ENCODE data around the gene ACD.

Gene ACD

DNA sequence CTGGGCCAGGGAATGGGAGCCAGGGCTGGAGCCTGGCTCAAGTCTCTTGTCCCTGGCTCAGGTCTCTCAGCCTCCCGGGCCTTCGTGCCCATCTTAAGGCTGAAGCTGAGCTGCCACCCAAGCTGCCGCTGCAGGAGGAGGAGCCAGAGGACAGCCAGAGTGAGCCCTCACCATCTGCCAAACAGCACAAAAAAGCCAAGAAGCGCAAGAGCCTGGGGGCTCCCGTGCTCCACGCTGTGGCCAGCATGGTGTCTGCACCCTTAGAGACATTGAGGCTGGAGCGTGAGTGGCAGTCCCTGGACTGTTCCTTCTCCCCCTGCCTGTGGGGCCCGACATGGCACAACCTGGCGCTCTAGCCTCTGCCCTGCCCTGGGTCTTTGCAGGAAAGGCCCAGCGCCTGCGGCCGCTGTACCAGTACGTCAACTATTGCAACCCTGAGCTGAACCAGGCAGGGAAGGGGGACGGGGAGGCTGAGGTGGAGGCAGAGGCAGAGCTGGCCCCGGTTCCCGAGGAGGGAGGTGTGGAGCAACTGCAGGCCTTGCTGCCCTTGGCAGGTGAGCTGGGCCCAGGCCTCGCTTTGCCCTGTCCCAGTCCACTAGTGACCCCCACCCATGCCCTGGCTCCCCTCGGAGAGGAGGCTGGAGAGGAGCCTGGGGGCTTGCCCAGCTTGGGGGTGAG, 7.9 kb upstream of the ACD start:
- WGBS, 2 experiments, result 51 to 58% methylated on average over 18 of the region's 18 CpGs
- Histone ChIP-seq H3K36me3 (ENCODE audit: control insufficient read depth, insufficient read depth, low read length) (no peaks in the 10 kb centered on the region), H3K4me3 (ENCODE audit: insufficient read depth, low read depth, low read length) (no peak overlapping the region)

DNA sequence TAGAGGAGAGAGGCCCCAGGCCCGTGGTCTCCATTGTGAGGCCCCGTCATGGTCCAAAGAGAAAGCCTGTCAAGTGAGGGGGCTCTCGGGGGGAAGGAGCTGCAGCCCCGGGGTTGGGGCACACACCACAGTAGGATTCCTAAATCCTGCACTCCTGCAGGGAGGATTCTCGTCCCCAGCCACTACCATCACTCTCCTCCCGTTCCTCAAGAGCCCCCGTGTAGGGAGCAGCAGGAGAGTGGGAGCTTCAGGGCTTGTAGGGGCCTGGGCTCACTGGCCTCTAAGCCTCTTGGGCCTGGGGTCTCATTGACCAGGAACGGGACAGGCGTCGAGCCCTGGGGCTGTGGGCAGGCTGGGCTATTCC, 7.4 kb upstream of the ACD start:
- WGBS, 2 experiments, result 75 to 83% methylated on average over 10 of the region's 10 CpGs
- H3K36me3 ChIP-seq (ENCODE audit: control insufficient read depth, insufficient read depth, low read length), result no peaks in the 10 kb centered on the region

More for the DNA sequence above, 7.9 kb upstream of the ACD start:
- Histone ChIP-seq H3K27ac (ENCODE audit: insufficient read depth, low read depth, low read length, poor library complexity, severe bottlenecking) (no peak overlapping the region), H3K4me1 (ENCODE audit: control insufficient read depth, insufficient read depth, low read length) (peaks cover 13% of the 10 kb centered on the region), H3K9me3 (ENCODE audit: control insufficient read depth, low read length) (no peaks in the 10 kb centered on the region), H3K27me3 (ENCODE audit: control insufficient read depth, insufficient read depth, low read length, poor library complexity, severe bottlenecking) (peaks cover 3% of the 10 kb centered on the region)

DNA sequence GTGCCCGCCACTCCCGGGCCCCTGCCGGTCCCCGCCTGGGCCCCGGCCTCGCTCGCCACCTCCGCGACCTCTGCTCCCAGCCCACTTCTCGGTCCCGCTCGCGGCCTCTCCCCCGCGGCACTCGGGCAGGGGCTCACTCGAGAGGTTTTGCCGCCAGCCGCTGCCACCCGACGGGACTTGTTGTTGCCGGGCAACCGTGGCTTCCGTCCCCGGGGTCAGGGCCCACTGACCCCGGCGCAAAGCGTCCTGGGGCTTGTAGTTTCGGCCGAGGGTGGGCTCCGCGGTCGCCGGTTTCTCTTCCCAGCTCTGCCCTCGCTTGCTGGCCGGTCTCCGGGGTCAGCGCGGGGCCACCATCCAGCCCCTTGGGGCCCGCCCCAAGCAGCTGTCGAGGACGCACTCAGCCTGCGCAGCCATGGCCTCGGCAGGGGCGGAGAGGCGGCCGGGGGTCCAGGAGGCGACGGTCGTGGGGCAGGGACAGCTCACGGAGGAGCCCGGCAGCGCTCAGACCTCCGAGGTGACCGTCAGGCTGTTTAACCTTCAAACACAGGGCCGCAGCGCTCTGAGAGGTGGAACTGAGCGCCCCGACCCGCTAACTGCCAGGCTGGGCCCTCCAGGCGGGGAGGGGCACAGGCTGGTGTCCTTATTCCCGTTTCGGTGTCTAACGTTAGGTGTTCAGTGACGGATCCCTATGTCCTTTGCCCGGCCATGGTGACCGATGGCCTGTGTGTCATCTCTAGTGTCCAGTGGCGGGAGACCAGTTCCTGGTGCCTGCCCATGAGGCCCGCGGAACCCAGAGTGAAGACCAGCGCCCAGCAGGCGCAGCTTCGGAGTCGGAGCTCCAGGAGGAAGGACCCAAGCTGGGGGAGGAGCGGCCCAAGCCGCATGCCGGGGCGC, 6.7 kb upstream of the ACD start, which contains the start of the genes C16orf86 and ENKD1:
Gene C16orf86, plus strand, starts transcription at position 256 of the 894 bp plus-strand sequence. Its CDS starts 157 bp downstream, at position 413.
Gene ENKD1, minus strand, starts transcription at position 192 of the 894 bp plus-strand sequence. CDS start 308 bp downstream, outside the sequence.
- peak within 1 kb of the TSS; percentile 67 for H3K4me3 ChIP-seq (ENCODE audit: insufficient read depth, low read depth, low read length)
- peaks cover 6% of the 10 kb centered on the region for H3K27me3 ChIP-seq (ENCODE audit: control insufficient read depth, insufficient read depth, low read length, poor library complexity, severe bottlenecking)
- 20 to 22% methylated on average over 78 of the region's 78 CpGs for WGBS, 2 experiments
- no peaks in the 10 kb centered on the region for H3K9me3 ChIP-seq (ENCODE audit: control insufficient read depth, low read length)
- peak within 1 kb of the TSS; percentile 78 for H3K27ac ChIP-seq (ENCODE audit: insufficient read depth, low read depth, low read length, poor library complexity, severe bottlenecking)
- H3K36me3 ChIP-seq (ENCODE audit: control insufficient read depth, insufficient read depth, low read length), result no peaks in the 10 kb centered on the region
- H3K4me1 ChIP-seq (ENCODE audit: control insufficient read depth, insufficient read depth, low read length), result peaks cover 16% of the 10 kb centered on the region

More for the DNA sequence above, 7.4 kb upstream of the ACD start:
- Histone ChIP-seq H3K9me3 (ENCODE audit: control insufficient read depth, low read length) (no peaks in the 10 kb centered on the region), H3K4me3 (ENCODE audit: insufficient read depth, low read depth, low read length) (peak overlapping the region; percentile 67), H3K27me3 (ENCODE audit: control insufficient read depth, insufficient read depth, low read length, poor library complexity, severe bottlenecking) (peaks cover 3% of the 10 kb centered on the region), H3K27ac (ENCODE audit: insufficient read depth, low read depth, low read length, poor library complexity, severe bottlenecking) (no peak overlapping the region), H3K4me1 (ENCODE audit: control insufficient read depth, insufficient read depth, low read length) (peaks cover 13% of the 10 kb centered on the region)

DNA sequence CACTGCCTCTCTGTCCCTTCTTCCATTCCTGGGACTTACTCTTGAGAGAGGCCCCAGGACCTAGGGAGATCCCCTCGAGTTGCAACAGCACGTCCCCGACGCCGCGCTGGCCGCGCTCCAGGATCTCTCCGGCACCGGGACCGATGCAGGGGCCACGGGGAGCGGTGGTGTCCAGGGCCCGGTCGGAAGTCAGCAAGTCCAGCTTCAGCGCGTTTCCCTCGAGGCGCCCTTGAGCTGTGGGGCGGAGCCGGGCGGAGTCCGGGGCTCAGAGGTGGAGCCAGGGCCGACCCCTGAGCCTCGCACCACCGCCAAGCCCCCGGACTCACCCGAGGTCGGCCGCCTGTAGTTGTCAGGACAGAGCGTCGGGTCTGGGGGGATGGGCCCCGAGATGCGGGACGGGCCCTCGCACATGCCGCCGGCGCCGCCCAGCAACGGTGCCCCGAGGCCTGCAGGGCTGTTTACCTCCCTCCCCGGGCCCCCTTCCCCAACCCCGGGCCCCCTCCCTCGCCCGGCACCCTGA, 6.0 kb upstream of the ACD start:
- WGBS, 2 experiments, result 2% methylated on average over 46 of the region's 46 CpGs
- H3K27ac ChIP-seq (ENCODE audit: insufficient read depth, low read depth, low read length, poor library complexity, severe bottlenecking), result peak overlapping the region; percentile 78
- H3K36me3 ChIP-seq (ENCODE audit: control insufficient read depth, insufficient read depth, low read length), result no peaks in the 10 kb centered on the region
- peaks cover 23% of the 10 kb centered on the region for H3K4me1 ChIP-seq (ENCODE audit: control insufficient read depth, insufficient read depth, low read length)
- no peaks in the 10 kb centered on the region for H3K9me3 ChIP-seq (ENCODE audit: control insufficient read depth, low read length)
- H3K27me3 ChIP-seq (ENCODE audit: control insufficient read depth, insufficient read depth, low read length, poor library complexity, severe bottlenecking), result peaks cover 9% of the 10 kb centered on the region
- peak overlapping the region; percentile 67 for H3K4me3 ChIP-seq (ENCODE audit: insufficient read depth, low read depth, low read length)

DNA sequence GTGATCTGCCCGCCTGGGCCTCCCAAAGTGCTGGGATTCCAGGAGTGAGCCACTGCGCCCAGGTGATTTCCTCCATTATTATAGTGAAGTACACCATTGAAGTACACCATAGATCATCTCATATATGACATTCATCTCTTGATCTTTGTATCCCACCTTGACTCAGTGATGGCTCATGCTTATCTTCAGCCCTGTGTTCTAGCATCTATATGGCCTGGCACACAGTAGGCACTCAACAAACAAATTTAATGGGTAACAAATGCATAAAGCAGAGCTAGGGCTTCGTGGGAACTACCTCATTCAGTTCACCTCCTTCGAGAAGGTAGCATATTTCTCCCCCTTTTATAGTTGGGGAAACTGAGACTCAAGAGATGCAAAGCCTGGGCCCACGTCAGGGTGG, 5.5 kb upstream of the ACD start:
- H3K27me3 ChIP-seq (ENCODE audit: control insufficient read depth, insufficient read depth, low read length, poor library complexity, severe bottlenecking), result peaks cover 9% of the 10 kb centered on the region
- 71 to 86% methylated on average over 5 of the region's 5 CpGs for WGBS, 2 experiments
- H3K36me3 ChIP-seq (ENCODE audit: control insufficient read depth, insufficient read depth, low read length), result no peaks in the 10 kb centered on the region
- H3K4me3 ChIP-seq (ENCODE audit: insufficient read depth, low read depth, low read length), result peak overlapping the region; percentile 67
- peaks cover 23% of the 10 kb centered on the region for H3K4me1 ChIP-seq (ENCODE audit: control insufficient read depth, insufficient read depth, low read length)
- H3K27ac ChIP-seq (ENCODE audit: insufficient read depth, low read depth, low read length, poor library complexity, severe bottlenecking), result no peak overlapping the region
- no peaks in the 10 kb centered on the region for H3K9me3 ChIP-seq (ENCODE audit: control insufficient read depth, low read length)

DNA sequence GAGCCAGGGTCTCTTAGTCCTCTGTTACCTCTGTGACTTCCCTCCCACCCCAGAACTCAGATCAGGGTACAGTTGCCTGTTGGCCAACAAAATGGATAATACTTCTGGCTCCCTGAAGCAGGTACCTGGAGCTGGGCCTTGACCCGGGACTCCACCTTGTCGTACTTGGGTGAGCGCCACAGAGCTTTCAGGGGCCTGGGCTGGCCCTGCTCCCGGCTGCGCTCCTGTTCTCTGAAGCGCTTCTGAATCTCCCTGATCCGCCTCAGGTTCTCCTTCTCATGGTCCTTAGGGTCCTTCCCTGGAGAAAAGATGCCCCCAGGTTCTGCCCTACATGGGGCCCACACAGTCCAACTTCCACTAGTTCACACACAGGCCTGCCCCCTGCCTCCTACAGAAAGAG, 4.8 kb upstream of the ACD start:
- no peaks in the 10 kb centered on the region for H3K36me3 ChIP-seq (ENCODE audit: control insufficient read depth, insufficient read depth, low read length)
- no peak overlapping the region for H3K4me3 ChIP-seq (ENCODE audit: insufficient read depth, low read depth, low read length)
- WGBS, 2 experiments, result 94 to 97% methylated on average over 7 of the region's 7 CpGs
- peaks cover 23% of the 10 kb centered on the region for H3K4me1 ChIP-seq (ENCODE audit: control insufficient read depth, insufficient read depth, low read length)
- peaks cover 9% of the 10 kb centered on the region for H3K27me3 ChIP-seq (ENCODE audit: control insufficient read depth, insufficient read depth, low read length, poor library complexity, severe bottlenecking)
- no peaks in the 10 kb centered on the region for H3K9me3 ChIP-seq (ENCODE audit: control insufficient read depth, low read length)
- no peak overlapping the region for H3K27ac ChIP-seq (ENCODE audit: insufficient read depth, low read depth, low read length, poor library complexity, severe bottlenecking)

DNA sequence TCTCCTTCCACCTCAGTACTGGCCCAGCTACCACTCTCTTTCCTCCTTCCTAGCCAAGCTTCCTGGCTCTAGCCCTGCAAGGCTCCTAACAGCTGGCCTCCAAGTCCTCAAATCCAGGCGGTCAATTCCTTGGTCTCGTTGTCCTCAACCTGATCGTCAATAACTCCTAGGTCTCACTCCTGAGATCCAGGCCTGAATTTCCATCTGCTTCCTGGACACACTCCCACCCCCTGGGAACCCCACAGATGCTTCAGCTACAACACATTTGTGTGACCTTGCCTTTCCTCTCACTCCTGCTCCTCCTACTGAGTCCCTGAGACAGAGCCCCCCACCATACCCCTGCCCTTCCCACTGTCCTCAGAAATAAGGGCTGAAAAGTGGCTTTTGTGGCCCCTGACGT, 4.2 kb upstream of the ACD start:
- Histone ChIP-seq H3K27me3 (ENCODE audit: control insufficient read depth, insufficient read depth, low read length, poor library complexity, severe bottlenecking) (peaks cover 9% of the 10 kb centered on the region), H3K4me1 (ENCODE audit: control insufficient read depth, insufficient read depth, low read length) (peaks cover 26% of the 10 kb centered on the region), H3K4me3 (ENCODE audit: insufficient read depth, low read depth, low read length) (no peak overlapping the region), H3K36me3 (ENCODE audit: control insufficient read depth, insufficient read depth, low read length) (no peaks in the 10 kb centered on the region), H3K27ac (ENCODE audit: insufficient read depth, low read depth, low read length, poor library complexity, severe bottlenecking) (no peak overlapping the region), H3K9me3 (ENCODE audit: control insufficient read depth, low read length) (no peaks in the 10 kb centered on the region)
- 85 to 91% methylated on average over 4 of the region's 4 CpGs for WGBS, 2 experiments

DNA sequence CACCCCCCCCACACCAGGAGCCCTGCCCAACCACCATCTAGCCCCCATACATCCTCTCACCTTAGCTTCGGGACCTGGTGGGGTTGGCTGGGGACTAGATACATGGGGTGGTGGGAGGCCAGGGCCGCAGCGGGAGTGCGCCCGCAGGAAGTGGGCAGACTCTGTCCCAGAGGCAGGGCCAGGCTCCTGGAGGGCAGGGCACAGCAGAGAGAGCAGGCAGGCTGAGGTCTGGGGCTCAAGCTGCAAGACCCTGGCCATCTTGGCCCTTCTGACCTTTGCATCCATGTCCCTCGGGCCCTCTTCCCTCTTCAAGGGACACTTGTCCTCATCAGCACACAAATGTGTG, 3.8 kb upstream of the ACD start:
- peaks cover 9% of the 10 kb centered on the region for H3K27me3 ChIP-seq (ENCODE audit: control insufficient read depth, insufficient read depth, low read length, poor library complexity, severe bottlenecking)
- H3K4me1 ChIP-seq (ENCODE audit: control insufficient read depth, insufficient read depth, low read length), result peaks cover 30% of the 10 kb centered on the region
- no peak overlapping the region for H3K4me3 ChIP-seq (ENCODE audit: insufficient read depth, low read depth, low read length)
- H3K36me3 ChIP-seq (ENCODE audit: control insufficient read depth, insufficient read depth, low read length), result no peaks in the 10 kb centered on the region
- no peak overlapping the region for H3K27ac ChIP-seq (ENCODE audit: insufficient read depth, low read depth, low read length, poor library complexity, severe bottlenecking)
- no peaks in the 10 kb centered on the region for H3K9me3 ChIP-seq (ENCODE audit: control insufficient read depth, low read length)
- 94 to 98% methylated on average over 6 of the region's 6 CpGs for WGBS, 2 experiments

DNA sequence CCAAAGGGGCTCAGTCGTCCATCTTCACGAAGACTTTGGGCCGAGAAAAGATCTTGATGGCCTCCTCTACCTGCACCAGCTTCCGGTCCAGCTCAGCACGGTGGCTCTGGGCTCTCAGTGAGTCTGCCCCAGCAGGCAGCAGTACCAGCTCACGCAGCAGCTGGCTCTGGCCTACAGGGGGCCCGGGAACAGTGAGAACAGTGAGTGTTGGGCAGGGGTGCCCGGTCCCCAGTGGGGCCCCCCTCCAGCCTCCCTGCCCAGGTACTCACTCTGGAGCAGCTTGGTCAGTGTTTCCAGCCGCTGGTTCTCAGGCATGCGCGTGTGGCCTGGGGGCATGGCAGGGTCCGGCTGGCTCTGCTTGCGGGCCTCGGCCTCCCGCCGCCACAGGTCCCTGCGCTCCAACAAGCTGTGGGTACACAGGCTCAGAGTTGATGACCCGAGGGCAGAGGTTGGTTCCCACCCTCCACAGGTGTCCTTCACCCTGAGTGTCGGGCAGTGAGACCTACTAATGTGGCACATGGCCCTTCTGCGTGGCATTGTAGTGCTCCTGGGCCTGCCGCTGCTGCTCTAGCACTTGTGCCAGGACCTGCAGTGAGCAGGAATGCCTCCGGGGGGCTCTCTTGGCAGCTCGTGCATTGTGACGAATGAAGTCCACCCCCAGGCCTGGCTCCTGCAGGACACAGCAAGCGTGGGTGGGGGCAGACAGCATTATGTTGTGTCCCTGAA, 3.3 kb upstream of the ACD start:
- WGBS, 2 experiments, result 80% methylated on average over 25 of the region's 25 CpGs
- no peaks in the 10 kb centered on the region for H3K36me3 ChIP-seq (ENCODE audit: control insufficient read depth, insufficient read depth, low read length)
- H3K27ac ChIP-seq (ENCODE audit: insufficient read depth, low read depth, low read length, poor library complexity, severe bottlenecking), result no peak overlapping the region
- H3K4me1 ChIP-seq (ENCODE audit: control insufficient read depth, insufficient read depth, low read length), result peaks cover 32% of the 10 kb centered on the region
- H3K4me3 ChIP-seq (ENCODE audit: insufficient read depth, low read depth, low read length), result no peak overlapping the region
- peaks cover 9% of the 10 kb centered on the region for H3K27me3 ChIP-seq (ENCODE audit: control insufficient read depth, insufficient read depth, low read length, poor library complexity, severe bottlenecking)
- H3K9me3 ChIP-seq (ENCODE audit: control insufficient read depth, low read length), result no peaks in the 10 kb centered on the region

DNA sequence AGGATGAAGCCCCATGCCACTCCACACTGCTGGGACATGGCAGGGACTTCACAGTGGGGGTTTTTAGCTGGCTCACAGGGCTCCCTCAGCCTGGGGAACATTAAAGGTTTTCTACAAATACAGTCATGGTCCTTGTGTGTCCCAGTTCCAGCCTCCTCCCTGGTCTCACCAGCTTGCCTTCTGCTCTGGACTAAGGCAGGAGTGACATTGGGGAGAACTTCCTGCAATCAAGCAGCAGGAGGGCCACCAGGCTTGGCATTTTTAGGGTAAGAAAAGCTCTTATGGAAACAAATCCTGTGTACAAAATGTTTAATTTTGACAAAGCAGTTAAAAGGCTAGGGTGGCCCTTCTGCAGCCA, 2.6 kb upstream of the ACD start:
- peaks cover 25% of the 10 kb centered on the region for H3K4me1 ChIP-seq (ENCODE audit: control insufficient read depth, insufficient read depth, low read length)
- no peaks in the 10 kb centered on the region for H3K9me3 ChIP-seq (ENCODE audit: control insufficient read depth, low read length)
- no peaks in the 10 kb centered on the region for H3K36me3 ChIP-seq (ENCODE audit: control insufficient read depth, insufficient read depth, low read length)
- H3K27ac ChIP-seq (ENCODE audit: insufficient read depth, low read depth, low read length, poor library complexity, severe bottlenecking), result no peak overlapping the region
- no peak overlapping the region for H3K4me3 ChIP-seq (ENCODE audit: insufficient read depth, low read depth, low read length)
- H3K27me3 ChIP-seq (ENCODE audit: control insufficient read depth, insufficient read depth, low read length, poor library complexity, severe bottlenecking), result peaks cover 9% of the 10 kb centered on the region

Measured in ectodermal cell (in vitro differentiated cells).